ENCODE results near the gene MS4A3. TPM values are rescaled to one million over a fixed set of nuclear protein-coding genes. Genes with fewer than 3 reads are reported as not detected.
"Not testable (repeated sequence)": the region's sequence is repeated elsewhere in the genome, so short reads cannot be mapped to it uniquely, and the experiment has no call there.

Gene MS4A3
- total RNA-seq (2014; rRNA removed; shearing (Covaris generic)) (not detected in 2 replicates), total RNA-seq (2022) (not detected in 2 replicates), Bru-seq, nascent RNA (not detected), BruChase-seq, experiment 1, labeled RNA remaining after a 6-hour chase (not detected), BruChase-seq, experiment 2, labeled RNA remaining after a 2-hour chase (not detected)
- long read RNA-seq = 0 reads

- POLR2A ChIA-PET = no interaction called here
- Histone ChIP-seq H3K4me2 (ENCODE audit: low read length) (no peak within 1 kb of the TSS), H2AFZ (ENCODE audit: low read length) (no peak within 1 kb of the TSS), H3K4me3 (ENCODE audit: low read depth, low read length, poor library complexity, severe bottlenecking) (no peak within 1 kb of the TSS), H4K20me1 (ENCODE audit: insufficient read depth, low read length) (no peaks in the 10 kb centered on the region), H3K9me2 (ENCODE audit: insufficient read depth, low read length) (no peaks in the 10 kb centered on the region), H3K9me3 (ENCODE audit: low read length) (no peaks in the 10 kb centered on the region), H3K27ac (ENCODE audit: low read depth, low read length, poor library complexity, severe bottlenecking) (no peak within 1 kb of the TSS), H3K4me1 (ENCODE audit: insufficient read depth, low read length, poor library complexity, severe bottlenecking) (no peaks in the 10 kb centered on the region), H3K36me3 (ENCODE audit: insufficient read depth, low read length) (no peaks in the 10 kb centered on the region), H3K79me2 (ENCODE audit: insufficient read depth, low read depth, low read length) (no peaks in the 10 kb centered on the region)
- no peak for DNase-seq (ENCODE audit: low spot score)
- intact Hi-C loops (cut with micrococcal nuclease; ENCODE audit: unreplicated experiment) = no loop called here
- no TSS peak for BruUV-seq (replicated peaks)
- TF ChIP-seq EZH2phosphoT487 (IDR thresholded peaks at IDR 0.05; ENCODE audit: borderline replicate concordance, low read depth, low read length) = no peak
- TF ChIP-seq CTCF (conservative IDR thresholded peaks at IDR 0.05; ENCODE audit: low read length) = no peak
- CTCF ChIA-PET (ENCODE audit: unreplicated experiment) = no interaction called here
These were observed at the start of gene MS4A3 for GRCh38 chr11:60056349-60056969. Gene MS4A3 (plus strand): TSS chr11:60056665. CDS start chr11:60061161, 4,496 bp downstream.

GRCh38 chr11:60016881-60017280, 39.6 kb upstream of the MS4A3 start, which contains the start of gene OOSP4B:
Gene OOSP4B (plus strand): TSS chr11:60017181.
- CTCF ChIA-PET (ENCODE audit: unreplicated experiment) = no interaction called here
- H3K9me3 ChIP-seq (ENCODE audit: low read length) = no peaks in the 10 kb centered on the region
- BruUV-seq (replicated peaks) = no TSS peak
- no peak within 1 kb of the TSS for H2AFZ ChIP-seq (ENCODE audit: low read length)
- intact Hi-C loops (cut with micrococcal nuclease; ENCODE audit: unreplicated experiment) = no loop called here
- no peaks in the 10 kb centered on the region for H4K20me1 ChIP-seq (ENCODE audit: insufficient read depth, low read length)
- no peaks in the 10 kb centered on the region for H3K4me1 ChIP-seq (ENCODE audit: insufficient read depth, low read length, poor library complexity, severe bottlenecking)
- no peak for DNase-seq (ENCODE audit: low spot score)
- POLR2A ChIA-PET = interaction anchor here (0.6 kb wide), 1 partner anchor 683 kb away, joined by 3 read pairs; the partner anchor contains the start of gene MS4A8
- TF ChIP-seq EZH2phosphoT487 (IDR thresholded peaks at IDR 0.05; ENCODE audit: borderline replicate concordance, low read depth, low read length) (no peak), CTCF (conservative IDR thresholded peaks at IDR 0.05; ENCODE audit: low read length) (no peak)
- no peaks in the 10 kb centered on the region for H3K36me3 ChIP-seq (ENCODE audit: insufficient read depth, low read length)
- no peak within 1 kb of the TSS for H3K4me2 ChIP-seq (ENCODE audit: low read length)
- no peaks in the 10 kb centered on the region; the same call in 1 of the 2 replicates for H3K9me2 ChIP-seq (ENCODE audit: insufficient read depth, low read length)
- H3K79me2 ChIP-seq (ENCODE audit: insufficient read depth, low read depth, low read length) = no peaks in the 10 kb centered on the region
- no peak within 1 kb of the TSS for H3K4me3 ChIP-seq (ENCODE audit: low read depth, low read length, poor library complexity, severe bottlenecking)
- H3K27ac ChIP-seq (ENCODE audit: low read depth, low read length, poor library complexity, severe bottlenecking) = no peak within 1 kb of the TSS

- H4K20me1 ChIP-seq (ENCODE audit: insufficient read depth, low read length) = no peaks in the 10 kb centered on the region
- H3K79me2 ChIP-seq (ENCODE audit: insufficient read depth, low read depth, low read length) = no peaks in the 10 kb centered on the region
- H3K4me3 ChIP-seq (ENCODE audit: low read depth, low read length, poor library complexity, severe bottlenecking) = no peak overlapping the region
- ChIA-PET POLR2A (no interaction called here), CTCF (ENCODE audit: unreplicated experiment) (no interaction called here)
- no peaks in the 10 kb centered on the region for H3K9me3 ChIP-seq (ENCODE audit: low read length)
- no peak overlapping the region for H3K27ac ChIP-seq (ENCODE audit: low read depth, low read length, poor library complexity, severe bottlenecking)
- TF ChIP-seq EZH2phosphoT487 (IDR thresholded peaks at IDR 0.05; ENCODE audit: borderline replicate concordance, low read depth, low read length) (no peak), CTCF (conservative IDR thresholded peaks at IDR 0.05; ENCODE audit: low read length) (no peak)
- no peaks in the 10 kb centered on the region for H3K36me3 ChIP-seq (ENCODE audit: insufficient read depth, low read length)
- intact Hi-C loops (cut with micrococcal nuclease; ENCODE audit: unreplicated experiment) = no loop called here
- no TSS peak for BruUV-seq (replicated peaks)
- H3K9me2 ChIP-seq (ENCODE audit: insufficient read depth, low read length) = no peaks in the 10 kb centered on the region; the same call in 1 of the 2 replicates
- H3K4me1 ChIP-seq (ENCODE audit: insufficient read depth, low read length, poor library complexity, severe bottlenecking) = no peaks in the 10 kb centered on the region
- DNase-seq (ENCODE audit: low spot score) = no peak
- no peak overlapping the region for H3K4me2 ChIP-seq (ENCODE audit: low read length)
- no peak overlapping the region for H2AFZ ChIP-seq (ENCODE audit: low read length)
These were observed 38.4 kb upstream of the MS4A3 start for GRCh38 chr11:60018058-60018457.

GRCh38 chr11:60020376-60020775, 36.1 kb upstream of the MS4A3 start:
- H2AFZ ChIP-seq (ENCODE audit: low read length); CTCF ChIA-PET (ENCODE audit: unreplicated experiment); H3K4me3 ChIP-seq (ENCODE audit: low read depth, low read length, poor library complexity, severe bottlenecking); H3K79me2 ChIP-seq (ENCODE audit: insufficient read depth, low read depth, low read length); POLR2A ChIA-PET; H4K20me1 ChIP-seq (ENCODE audit: insufficient read depth, low read length); H3K36me3 ChIP-seq (ENCODE audit: insufficient read depth, low read length); H3K9me3 ChIP-seq (ENCODE audit: low read length); H3K9me2 ChIP-seq (ENCODE audit: insufficient read depth, low read length); BruUV-seq (replicated peaks); H3K4me1 ChIP-seq (ENCODE audit: insufficient read depth, low read length, poor library complexity, severe bottlenecking); DNase-seq (ENCODE audit: low spot score); H3K27ac ChIP-seq (ENCODE audit: low read depth, low read length, poor library complexity, severe bottlenecking); intact Hi-C loops (cut with micrococcal nuclease; ENCODE audit: unreplicated experiment); H3K4me2 ChIP-seq (ENCODE audit: low read length): not testable (repeated sequence)
